ENCODE results near the gene PLK5.

Gene PLK5

GRCh38 chr19:1560286-1560882, 36.5 kb downstream of the PLK5 start:
- Histone ChIP-seq H3K36me3 (ENCODE audit: insufficient read depth, low read length) (no peaks in the 10 kb centered on the region; the same call in 1 of the 2 replicates), H3K9me2 (ENCODE audit: low read depth, low read length) (no peaks in the 10 kb centered on the region), H3K79me2 (ENCODE audit: insufficient read depth, low read length) (no peaks in the 10 kb centered on the region), H3K27ac (ENCODE audit: low read depth, low read length, poor library complexity, severe bottlenecking) (no peak overlapping the region), H3K4me1 (ENCODE audit: insufficient read depth, low read length, severe bottlenecking) (no peaks in the 10 kb centered on the region), H3F3A (ENCODE audit: insufficient read depth, low read length) (no peaks in the 10 kb centered on the region), H3K9ac (ENCODE audit: low read length) (no peak overlapping the region), H2AFZ (ENCODE audit: low read length) (no peak overlapping the region), H4K20me1 (ENCODE audit: insufficient read depth, low read length) (no peaks in the 10 kb centered on the region), H3K4me3 (ENCODE audit: low read depth, low read length, poor library complexity, severe bottlenecking) (no peak overlapping the region), H3K27me3 (ENCODE audit: insufficient read depth, low read length) (no peaks in the 10 kb centered on the region), H3K4me2 (ENCODE audit: low read length) (no peak overlapping the region), H3K9me3 (ENCODE audit: low read length) (no peaks in the 10 kb centered on the region)
- TF ChIP-seq CTCF (IDR thresholded peaks at IDR 0.05; ENCODE audit: low read length), result no peak
- TF ChIP-seq EZH2 (IDR thresholded peaks at IDR 0.05; ENCODE audit: borderline replicate concordance, low read length), result no peak

- Histone ChIP-seq H3K9me3 (ENCODE audit: low read length) (no peaks in the 10 kb centered on the region), H3K4me1 (ENCODE audit: insufficient read depth, low read length, severe bottlenecking) (no peaks in the 10 kb centered on the region), H3K27me3 (ENCODE audit: insufficient read depth, low read length) (no peaks in the 10 kb centered on the region), H2AFZ (ENCODE audit: low read length) (no peak overlapping the region), H4K20me1 (ENCODE audit: insufficient read depth, low read length) (no peaks in the 10 kb centered on the region), H3F3A (ENCODE audit: insufficient read depth, low read length) (no peaks in the 10 kb centered on the region), H3K4me3 (ENCODE audit: low read depth, low read length, poor library complexity, severe bottlenecking) (no peak overlapping the region), H3K36me3 (ENCODE audit: insufficient read depth, low read length) (no peaks in the 10 kb centered on the region), H3K4me2 (ENCODE audit: low read length) (no peak overlapping the region), H3K9me2 (ENCODE audit: low read depth, low read length) (no peaks in the 10 kb centered on the region), H3K79me2 (ENCODE audit: insufficient read depth, low read length) (no peaks in the 10 kb centered on the region), H3K9ac (ENCODE audit: low read length) (no peak overlapping the region), H3K27ac (ENCODE audit: low read depth, low read length, poor library complexity, severe bottlenecking) (no peak overlapping the region)
- TF ChIP-seq EZH2 (IDR thresholded peaks at IDR 0.05; ENCODE audit: borderline replicate concordance, low read length) (no peak), CTCF (IDR thresholded peaks at IDR 0.05; ENCODE audit: low read length) (no peak)
Observed at GRCh38 chr19:1561236-1561842, 37.5 kb downstream of the PLK5 start.

- no peaks in the 10 kb centered on the region for H3K79me2 ChIP-seq (ENCODE audit: insufficient read depth, low read length)
- H3K36me3 ChIP-seq (ENCODE audit: insufficient read depth, low read length), result no peaks in the 10 kb centered on the region
Observed at GRCh38 chr19:1563251-1563650, 39.4 kb downstream of the PLK5 start.

More at GRCh38 chr19:1563251-1563650, 39.4 kb downstream of the PLK5 start:
- no peak overlapping the region for H3K27ac ChIP-seq (ENCODE audit: low read depth, low read length, poor library complexity, severe bottlenecking)
- no peaks in the 10 kb centered on the region for H3K9me3 ChIP-seq (ENCODE audit: low read length)
- no peaks in the 10 kb centered on the region for H3K27me3 ChIP-seq (ENCODE audit: insufficient read depth, low read length)
- H2AFZ ChIP-seq (ENCODE audit: low read length), result no peak overlapping the region
- no peak overlapping the region for H3K9ac ChIP-seq (ENCODE audit: low read length)
- H3F3A ChIP-seq (ENCODE audit: insufficient read depth, low read length), result no peaks in the 10 kb centered on the region
- H3K4me2 ChIP-seq (ENCODE audit: low read length), result no peak overlapping the region
- H3K9me2 ChIP-seq (ENCODE audit: low read depth, low read length), result no peaks in the 10 kb centered on the region
- H3K4me1 ChIP-seq (ENCODE audit: insufficient read depth, low read length, severe bottlenecking), result peaks cover 8% of the 10 kb centered on the region
- no peak overlapping the region for H3K4me3 ChIP-seq (ENCODE audit: low read depth, low read length, poor library complexity, severe bottlenecking)
- TF ChIP-seq EZH2 (IDR thresholded peaks at IDR 0.05; ENCODE audit: borderline replicate concordance, low read length) (no peak), CTCF (IDR thresholded peaks at IDR 0.05; ENCODE audit: low read length) (no peak)
- no peaks in the 10 kb centered on the region for H4K20me1 ChIP-seq (ENCODE audit: insufficient read depth, low read length)

All from OCI-LY1 (cell line).